ENCODE measurements around the gene HES5.
A peak's percentile ranks its signal among the peaks of the same experiment; 100 is the strongest.

Gene HES5

GRCh38 chr1:2546515-2547209 lies 16.6 kb upstream of the HES5 start:
- Histone ChIP-seq H3K9me3 (no peaks in the 10 kb centered on the region), H3K27me3 (ENCODE audit: low read depth) (no peaks in the 10 kb centered on the region), H3K4me3 (peak overlapping the region; percentile 37), H3K36me3 (replicated peaks) (no peaks in the 10 kb centered on the region), H3K4me1 (peaks cover 43% of the 10 kb centered on the region)
- DNase-seq (ENCODE audit: low spot score in 2 of 2) = peak; percentile 83 to 92
- in situ Hi-C loops (cut with MboI; ENCODE audit: low sequenced_read_pairs) = loop anchor here (5.0 kb wide), 1 partner anchor 134 kb away; the partner anchor contains the start of gene PEX10

DNA sequence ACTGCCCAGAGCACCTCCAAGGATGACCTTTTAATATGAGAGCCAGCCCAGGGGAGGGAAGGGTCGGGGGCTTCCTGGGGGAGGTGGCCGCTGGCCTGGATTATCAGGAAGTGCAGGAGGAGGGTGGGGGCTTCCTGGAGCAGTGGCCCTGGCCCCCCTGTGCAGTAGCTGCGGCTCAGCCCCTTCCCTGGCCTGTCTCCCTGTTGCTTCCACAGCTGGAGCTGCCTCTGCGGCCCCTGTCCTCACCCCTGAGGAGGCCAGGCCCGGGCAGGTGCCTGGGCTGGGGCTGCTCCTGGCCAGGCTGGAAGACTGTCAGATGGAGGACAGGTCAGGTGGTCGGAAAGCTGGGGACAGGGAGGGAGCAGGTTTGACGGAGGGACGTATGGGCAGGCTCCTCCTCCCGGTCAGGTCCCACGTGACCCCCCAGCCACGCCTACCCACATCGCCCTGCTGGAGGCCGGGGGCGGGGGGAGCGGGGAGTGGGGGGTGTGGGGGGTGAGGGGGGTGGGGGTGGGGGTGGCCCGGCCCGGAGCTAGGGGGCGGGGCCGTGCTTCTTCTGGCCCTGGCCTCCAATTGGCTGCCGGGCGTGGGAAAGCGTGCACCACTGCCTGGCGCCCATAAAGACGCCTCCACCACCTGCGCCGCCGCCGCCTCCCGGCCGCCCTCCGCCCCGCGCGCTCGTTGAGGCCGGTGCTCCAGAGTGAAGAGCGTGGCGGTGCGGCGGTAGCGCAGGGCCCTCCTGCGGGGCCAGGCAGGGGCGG lies 15.9 kb upstream of the HES5 start:
- in situ Hi-C loops (cut with MboI; ENCODE audit: low sequenced_read_pairs) = loop anchor here (5.0 kb wide), 1 partner anchor 134 kb away; the partner anchor contains the start of gene PEX10
- H3K4me1 ChIP-seq = peaks cover 45% of the 10 kb centered on the region
- H3K27me3 ChIP-seq (ENCODE audit: low read depth) = no peaks in the 10 kb centered on the region
- no peaks in the 10 kb centered on the region for H3K36me3 ChIP-seq (replicated peaks)
- no peaks in the 10 kb centered on the region for H3K9me3 ChIP-seq
- H3K4me3 ChIP-seq = peak overlapping the region; percentile 37
- DNase-seq (ENCODE audit: low spot score in 2 of 2) = peak; percentile 88 to 96

DNA sequence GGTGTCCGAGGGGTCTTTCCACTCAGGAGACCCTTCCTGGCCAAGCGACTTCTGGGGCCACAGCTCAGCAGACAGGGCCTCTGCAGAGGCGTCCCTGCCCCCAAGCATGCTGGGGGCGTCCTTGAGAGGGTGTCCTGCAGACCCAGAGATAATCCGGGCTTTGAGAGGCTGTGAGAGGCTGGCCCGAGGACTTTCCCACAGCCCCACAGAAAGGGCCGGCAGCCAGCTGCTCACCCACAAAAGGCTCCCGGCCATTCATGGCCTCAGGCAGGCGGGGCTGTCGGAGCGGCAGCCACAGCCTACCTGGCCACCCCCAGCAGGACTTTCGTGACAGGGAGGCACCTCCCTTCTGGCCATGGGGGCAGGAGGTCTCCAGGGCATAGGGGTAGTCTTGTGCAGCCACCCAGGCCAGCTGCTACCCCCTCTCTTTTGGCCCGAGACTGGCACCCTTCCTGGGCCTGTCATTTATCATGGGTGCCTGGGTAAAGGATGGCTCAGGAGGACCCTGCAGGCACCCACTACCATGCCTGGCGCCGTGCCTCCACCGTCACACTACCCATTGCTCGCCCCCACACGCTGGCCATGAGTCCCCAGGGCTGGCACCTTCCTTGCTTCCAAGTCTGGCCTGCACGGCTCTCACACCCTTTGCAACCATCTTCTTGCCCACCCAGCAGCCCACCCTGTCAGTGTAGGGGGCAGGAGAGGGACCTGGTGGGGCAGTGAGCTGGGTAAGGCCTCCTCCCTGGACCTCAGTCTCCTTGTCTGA lies 15.0 kb upstream of the HES5 start:
- H3K27me3 ChIP-seq (ENCODE audit: low read depth) = no peaks in the 10 kb centered on the region
- no peaks in the 10 kb centered on the region for H3K9me3 ChIP-seq
- H3K36me3 ChIP-seq (replicated peaks) = no peaks in the 10 kb centered on the region
- peak; percentile 36 to 70 for DNase-seq (ENCODE audit: low spot score in 2 of 2)
- H3K4me1 ChIP-seq = peaks cover 45% of the 10 kb centered on the region
- in situ Hi-C loops (cut with MboI; ENCODE audit: low sequenced_read_pairs) = loop anchor here (5.0 kb wide), 1 partner anchor 133 kb away; the partner anchor contains the start of gene PEX10
- peak overlapping the region; percentile 24 for H3K4me3 ChIP-seq

- peaks cover 45% of the 10 kb centered on the region for H3K4me1 ChIP-seq
- no peaks in the 10 kb centered on the region for H3K27me3 ChIP-seq (ENCODE audit: low read depth)
- in situ Hi-C loops (cut with MboI; ENCODE audit: low sequenced_read_pairs) = no loop called here
- H3K36me3 ChIP-seq (replicated peaks) = no peaks in the 10 kb centered on the region
- no peak for DNase-seq (ENCODE audit: low spot score in 2 of 2)
- no peaks in the 10 kb centered on the region for H3K9me3 ChIP-seq
- no peak overlapping the region for H3K4me3 ChIP-seq
These were observed 14.2 kb upstream of the HES5 start for GRCh38 chr1:2544093-2544874.

DNA sequence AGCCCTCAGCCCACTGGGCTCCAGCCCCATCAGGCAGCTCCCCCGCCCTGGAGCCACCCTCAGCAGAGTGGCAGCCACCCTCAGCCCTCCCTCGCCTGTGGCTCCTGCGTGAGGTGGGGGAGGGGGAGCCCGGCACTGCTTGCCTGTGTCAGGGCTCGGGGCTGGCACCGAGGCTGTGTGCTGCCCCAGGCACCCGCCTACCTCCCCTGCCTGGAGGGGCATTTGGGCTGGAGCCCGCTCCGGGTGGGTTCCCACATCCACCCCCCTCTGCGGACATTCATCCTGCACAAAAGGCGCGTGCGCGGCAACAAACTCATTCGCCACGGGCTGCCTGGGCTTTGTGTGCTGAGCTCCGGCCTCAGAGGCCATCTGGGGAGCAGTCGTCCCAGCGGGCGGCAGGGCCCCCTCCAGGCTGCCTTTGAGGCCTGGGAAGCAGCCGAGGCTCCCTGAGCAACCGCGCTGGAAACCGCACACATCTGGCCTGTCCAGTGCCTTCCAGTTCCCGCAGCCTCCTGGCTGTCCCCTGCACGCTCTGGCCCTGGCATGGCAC lies 13.6 kb upstream of the HES5 start:
- Histone ChIP-seq H3K4me3 (no peak overlapping the region), H3K9me3 (no peaks in the 10 kb centered on the region), H3K27me3 (ENCODE audit: low read depth) (no peaks in the 10 kb centered on the region), H3K36me3 (replicated peaks) (no peaks in the 10 kb centered on the region), H3K4me1 (peaks cover 45% of the 10 kb centered on the region)
- peak in 1 of 2 experiments; percentile 40 for DNase-seq (ENCODE audit: low spot score in 2 of 2)
- in situ Hi-C loops (cut with MboI; ENCODE audit: low sequenced_read_pairs) = no loop called here

DNA sequence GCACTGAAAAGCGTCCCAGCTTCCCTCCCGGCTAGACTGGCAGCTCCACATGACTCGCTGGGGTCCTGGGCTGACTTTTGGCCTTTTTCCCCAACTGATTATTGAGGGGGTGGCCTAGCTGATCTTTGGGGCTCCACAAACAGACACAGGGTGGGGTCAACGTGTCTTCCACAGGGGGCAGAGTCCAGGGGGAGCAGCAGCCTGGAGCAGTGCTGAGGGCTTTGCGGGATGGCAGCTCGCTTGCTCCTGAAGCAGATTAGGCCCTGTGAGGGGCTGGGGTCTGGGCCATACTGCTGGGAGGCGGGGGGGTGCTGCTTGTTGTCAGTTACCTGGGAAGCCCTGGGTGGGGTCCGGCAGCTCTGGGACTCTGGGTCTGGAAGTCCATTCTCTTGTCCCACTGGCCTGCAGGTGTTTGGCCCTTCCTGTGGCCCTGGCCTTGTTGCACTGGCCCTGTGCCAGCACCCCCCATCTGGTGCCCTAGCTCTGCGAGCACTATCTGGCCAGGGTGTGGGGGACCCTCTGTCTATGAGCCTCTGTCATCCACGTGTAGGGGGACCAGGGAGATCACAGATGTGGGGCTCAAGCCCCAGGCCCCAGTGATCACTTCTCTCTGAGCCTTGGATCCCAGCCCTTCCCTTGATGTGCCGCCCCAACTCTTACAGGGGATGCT lies 12.3 kb upstream of the HES5 start:
- H3K4me3 ChIP-seq = no peak overlapping the region
- H3K9me3 ChIP-seq = no peaks in the 10 kb centered on the region
- no peak for DNase-seq (ENCODE audit: low spot score in 2 of 2)
- H3K27me3 ChIP-seq (ENCODE audit: low read depth) = no peaks in the 10 kb centered on the region
- no peaks in the 10 kb centered on the region for H3K36me3 ChIP-seq (replicated peaks)
- H3K4me1 ChIP-seq = peaks cover 36% of the 10 kb centered on the region
- in situ Hi-C loops (cut with MboI; ENCODE audit: low sequenced_read_pairs) = no loop called here

GRCh38 chr1:2541619-2542245 lies 11.7 kb upstream of the HES5 start:
- Histone ChIP-seq H3K4me3 (no peak overlapping the region), H3K4me1 (peaks cover 31% of the 10 kb centered on the region), H3K36me3 (replicated peaks) (no peaks in the 10 kb centered on the region), H3K9me3 (no peaks in the 10 kb centered on the region), H3K27me3 (ENCODE audit: low read depth) (no peaks in the 10 kb centered on the region)
- in situ Hi-C loops (cut with MboI; ENCODE audit: low sequenced_read_pairs) = no loop called here
- DNase-seq (ENCODE audit: low spot score in 2 of 2) = peak in 1 of 2 experiments; percentile 50

DNA sequence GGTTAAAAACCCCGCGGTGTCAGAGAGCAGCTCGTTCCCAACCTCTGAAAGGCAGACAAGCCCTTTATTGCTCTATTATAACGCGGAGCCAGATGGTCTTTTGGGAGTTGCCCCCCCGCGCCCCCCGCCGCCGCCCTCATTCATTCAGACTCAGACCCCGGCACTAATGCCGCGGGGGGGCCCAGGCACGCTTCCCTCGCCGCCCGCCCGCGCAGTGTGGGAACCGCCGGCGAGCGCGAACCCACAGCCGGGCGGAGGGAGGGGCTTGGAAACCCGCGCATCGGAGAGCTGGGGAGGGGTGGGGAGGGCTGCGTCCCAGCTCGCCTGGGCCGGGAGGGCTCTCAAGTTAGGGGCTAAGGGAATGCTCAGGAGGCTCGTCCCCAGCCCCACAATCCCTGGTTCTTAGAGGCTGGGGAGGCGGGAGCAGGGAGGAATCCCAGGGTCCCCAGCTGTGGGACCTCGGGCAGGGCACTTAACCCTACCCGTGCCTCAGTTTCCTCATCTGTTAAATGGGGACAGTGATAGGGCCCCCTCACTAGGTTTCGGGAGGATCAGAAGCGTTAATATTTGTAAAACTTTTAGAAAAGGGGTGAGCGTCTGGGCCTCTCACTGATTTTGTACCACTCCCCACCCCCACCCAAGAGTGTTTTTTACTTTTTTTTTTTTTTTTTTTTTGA lies 10.9 kb upstream of the HES5 start:
- in situ Hi-C loops (cut with MboI; ENCODE audit: low sequenced_read_pairs) = no loop called here
- DNase-seq (ENCODE audit: low spot score in 2 of 2) = peak in 1 of 2 experiments; percentile 73
- no peak overlapping the region for H3K4me3 ChIP-seq
- H3K9me3 ChIP-seq = no peaks in the 10 kb centered on the region
- no peaks in the 10 kb centered on the region for H3K36me3 ChIP-seq (replicated peaks)
- no peaks in the 10 kb centered on the region; the same call in 1 of the 2 replicates for H3K27me3 ChIP-seq (ENCODE audit: low read depth)
- H3K4me1 ChIP-seq = peaks cover 27% of the 10 kb centered on the region

- in situ Hi-C loops (cut with MboI; ENCODE audit: low sequenced_read_pairs) = no loop called here
- H3K4me1 ChIP-seq = peaks cover 13% of the 10 kb centered on the region
- DNase-seq (ENCODE audit: low spot score in 2 of 2) = peak in 1 of 2 experiments; percentile 72
These were observed 9.3 kb upstream of the HES5 start for GRCh38 chr1:2539312-2539907.

DNA sequence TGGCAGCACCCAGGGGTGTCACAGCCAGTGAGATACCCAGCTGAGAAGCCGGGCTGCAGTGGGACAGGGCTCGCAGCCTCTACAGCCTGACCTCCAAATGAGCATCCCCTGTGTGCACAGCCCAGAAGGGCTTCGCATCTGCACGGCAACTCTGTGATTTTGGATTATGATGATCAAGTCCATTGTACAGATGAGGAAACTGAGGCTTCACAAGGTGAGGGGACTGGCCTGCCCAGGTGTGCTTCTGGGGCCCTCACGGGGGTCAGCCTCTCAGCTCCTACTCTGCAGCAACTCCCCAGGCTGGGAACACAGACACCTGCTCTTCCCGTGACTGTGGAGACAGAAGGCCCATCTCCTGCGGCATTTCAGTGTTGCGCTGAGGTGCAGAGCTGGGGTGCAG lies 8.8 kb upstream of the HES5 start:
- no peak for DNase-seq (ENCODE audit: low spot score in 2 of 2)
- in situ Hi-C loops (cut with MboI; ENCODE audit: low sequenced_read_pairs) = no loop called here
- H3K27me3 ChIP-seq (ENCODE audit: low read depth) = no peaks in the 10 kb centered on the region; the same call in 1 of the 2 replicates
- no peaks in the 10 kb centered on the region for H3K36me3 ChIP-seq (replicated peaks)
- H3K4me3 ChIP-seq = no peak overlapping the region
- H3K9me3 ChIP-seq = no peaks in the 10 kb centered on the region
- peaks cover 8% of the 10 kb centered on the region for H3K4me1 ChIP-seq

More at GRCh38 chr1:2539312-2539907, 9.3 kb upstream of the HES5 start:
- H3K9me3 ChIP-seq = no peaks in the 10 kb centered on the region
- H3K36me3 ChIP-seq (replicated peaks) = no peaks in the 10 kb centered on the region
- H3K27me3 ChIP-seq (ENCODE audit: low read depth) = no peaks in the 10 kb centered on the region; the same call in 1 of the 2 replicates
- no peak overlapping the region for H3K4me3 ChIP-seq

DNA sequence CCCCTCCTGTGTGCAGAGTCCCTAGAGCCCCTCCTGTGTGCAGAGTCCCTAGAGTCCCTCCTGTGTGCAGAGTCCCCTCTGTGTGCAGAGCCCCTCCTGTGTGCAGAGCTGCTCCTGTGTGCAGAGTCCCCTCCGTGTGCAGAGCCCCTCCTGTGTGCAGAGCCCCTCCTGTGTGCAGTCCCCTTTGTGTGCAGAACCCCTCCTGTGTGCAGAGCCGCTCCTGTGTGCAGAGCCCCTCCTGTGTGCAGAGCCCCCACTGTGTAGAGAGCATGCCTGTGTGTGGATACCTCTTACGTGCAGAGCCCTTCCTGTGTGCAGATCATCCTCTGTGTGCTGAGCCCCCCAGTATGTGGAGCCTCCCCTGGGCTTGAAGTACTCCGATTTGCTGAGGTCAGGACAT lies 8.3 kb upstream of the HES5 start:
- Histone ChIP-seq H3K36me3 (replicated peaks) (no peaks in the 10 kb centered on the region), H3K4me3 (no peak overlapping the region), H3K27me3 (ENCODE audit: low read depth) (no peaks in the 10 kb centered on the region; the same call in 1 of the 2 replicates), H3K9me3 (no peaks in the 10 kb centered on the region), H3K4me1 (peaks cover 3% of the 10 kb centered on the region)
- in situ Hi-C loops (cut with MboI; ENCODE audit: low sequenced_read_pairs) = no loop called here
- DNase-seq (ENCODE audit: low spot score in 2 of 2) = no peak

Measured in HAP-1 (cell line).